NCI-H524 (cell line): ENCODE results near the gene AAMDC.

Experiments
- DNase-seq, 2 experiments: peaks; one replicate each; lab custom pipeline; 2025; lab: John Stamatoyannopoulos, UW

The AAMDC gene

GRCh38 chr11:77820565-77821348 lies at the start of gene AAMDC, which contains the start of gene RSF1:
Gene AAMDC, plus strand, starts transcription at chr11:77821144. Its CDS starts 21,353 bp downstream, at chr11:77842497.
Gene RSF1, minus strand, starts transcription at chr11:77820722. Its CDS starts 8 bp downstream, at chr11:77820714.
- peak; percentile 97 to 98 for DNase-seq

- no peak for DNase-seq
These were observed 45.0 kb upstream of the AAMDC start for GRCh38 chr11:77775936-77776335.

- DNase-seq = peak in 1 of 2 experiments; percentile 42
These were observed 44.5 kb upstream of the AAMDC start for GRCh38 chr11:77776455-77776854.

GRCh38 chr11:77778118-77778517 lies 42.8 kb upstream of the AAMDC start:
- no peak for DNase-seq

GRCh38 chr11:77778549-77778948 lies 42.4 kb upstream of the AAMDC start:
- DNase-seq = no peak

GRCh38 chr11:77779935-77780334 lies 41.0 kb upstream of the AAMDC start:
- DNase-seq = no peak

GRCh38 chr11:77783025-77783424 lies 37.9 kb upstream of the AAMDC start:
- DNase-seq = no peak

GRCh38 chr11:77784572-77784971 lies 36.4 kb upstream of the AAMDC start:
- no peak for DNase-seq

- no peak for DNase-seq
These were observed 31.7 kb upstream of the AAMDC start for GRCh38 chr11:77789061-77789730.

- no peak for DNase-seq
These were observed 31.0 kb upstream of the AAMDC start for GRCh38 chr11:77789731-77790476.

GRCh38 chr11:77791301-77791700 lies 29.6 kb upstream of the AAMDC start:
- DNase-seq = no peak

- DNase-seq = no peak
These were observed 27.0 kb upstream of the AAMDC start for GRCh38 chr11:77793972-77794371.

GRCh38 chr11:77799338-77799737 lies 21.6 kb upstream of the AAMDC start:
- no peak for DNase-seq

- DNase-seq = no peak
These were observed 20.5 kb upstream of the AAMDC start for GRCh38 chr11:77800449-77800848.

GRCh38 chr11:77801477-77801876 lies 19.5 kb upstream of the AAMDC start:
- DNase-seq = no peak

- DNase-seq = no peak
These were observed 14.5 kb upstream of the AAMDC start for GRCh38 chr11:77806415-77806814.

- DNase-seq = no peak
These were observed 14.0 kb upstream of the AAMDC start for GRCh38 chr11:77806993-77807392.

- DNase-seq = no peak
These were observed 7.7 kb upstream of the AAMDC start for GRCh38 chr11:77813256-77813655.

- DNase-seq = no peak
These were observed 6.1 kb upstream of the AAMDC start for GRCh38 chr11:77814848-77815247.

- DNase-seq = no peak
These were observed 5.5 kb upstream of the AAMDC start for GRCh38 chr11:77815459-77815858.

- peak; percentile 82 for DNase-seq
These were observed 1.5 kb upstream of the AAMDC start for GRCh38 chr11:77819411-77819920.

- peak; percentile 14 to 68 for DNase-seq
These were observed 901 bp upstream of the AAMDC start for GRCh38 chr11:77819921-77820564.
